Esophagus muscularis mucosa (tissue), 3 donors: Measurements from ENCODE around the gene ABCD3.

Source experiments
- POLR2A ChIP-seq: fragments of 450-650 bp; IDR thresholded peaks from one replicate; pipeline ENCODE4 v1.6.1; 2017; ENCODE audit warnings: antibody characterized with exemption, moderate library complexity, mild to moderate bottlenecking, low read depth
- POLR2AphosphoS5 ChIP-seq, 2 donors: sonication (generic); formaldehyde crosslinking; IDR thresholded peaks; one replicate each; pipeline ENCODE4 v1.6.1; 2017; ENCODE audit warnings: antibody characterized with exemption in 2 of 2
- TF ChIP-seq, protein P1 (sequence below), 3 experiments: fragments of 200-600 bp in 2 of 3; fragments of 450-650 bp in 1 of 3; sonication (generic) in 2 of 3; IDR thresholded peaks; one replicate each; pipeline ENCODE4 v1.5.1; 2017 to 2019; ENCODE audit warnings: antibody characterized with exemption in 3 of 3, mild to moderate bottlenecking in 2 of 3, moderate library complexity in 1 of 3

DNA sequence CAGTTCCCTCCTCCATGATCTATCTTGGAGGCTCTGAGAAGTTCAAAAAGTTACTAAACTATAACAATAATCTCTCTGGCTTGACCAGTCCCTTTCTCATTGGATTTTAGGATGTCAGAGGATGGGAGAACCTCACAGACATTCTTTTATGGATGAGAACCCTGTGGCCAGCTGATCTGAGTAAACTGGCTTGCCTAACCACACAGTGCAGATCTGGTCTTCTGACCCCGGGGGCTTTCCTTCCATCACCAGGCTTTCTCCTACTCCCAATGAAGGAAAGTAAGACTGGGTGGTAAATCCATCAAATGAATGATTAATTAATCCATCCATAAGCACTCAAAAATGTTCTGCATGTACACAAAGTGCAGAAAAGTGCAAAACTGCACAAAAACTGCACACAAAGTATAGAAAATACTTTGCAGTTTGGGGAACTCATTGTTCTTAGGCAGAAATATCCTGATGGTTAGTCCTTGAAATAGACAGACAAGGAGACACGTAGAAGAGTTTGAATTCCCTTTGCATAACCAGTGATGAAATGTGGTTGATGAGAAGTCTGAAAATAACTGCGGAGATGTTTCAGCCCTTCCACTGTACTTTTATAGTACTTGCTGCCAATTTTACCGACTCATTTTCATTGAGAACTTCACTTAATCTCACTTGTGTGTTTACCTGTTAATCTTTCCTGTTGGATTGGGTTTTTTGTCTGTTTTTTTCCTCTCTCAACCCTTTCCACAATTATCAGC lies 125.9 kb downstream of the ABCD3 start:
- TF ChIP-seq POLR2AphosphoS5 (IDR thresholded peaks at IDR 0.05) (no peak), POLR2A (no peak)
- TF ChIP-seq, protein P1, sequence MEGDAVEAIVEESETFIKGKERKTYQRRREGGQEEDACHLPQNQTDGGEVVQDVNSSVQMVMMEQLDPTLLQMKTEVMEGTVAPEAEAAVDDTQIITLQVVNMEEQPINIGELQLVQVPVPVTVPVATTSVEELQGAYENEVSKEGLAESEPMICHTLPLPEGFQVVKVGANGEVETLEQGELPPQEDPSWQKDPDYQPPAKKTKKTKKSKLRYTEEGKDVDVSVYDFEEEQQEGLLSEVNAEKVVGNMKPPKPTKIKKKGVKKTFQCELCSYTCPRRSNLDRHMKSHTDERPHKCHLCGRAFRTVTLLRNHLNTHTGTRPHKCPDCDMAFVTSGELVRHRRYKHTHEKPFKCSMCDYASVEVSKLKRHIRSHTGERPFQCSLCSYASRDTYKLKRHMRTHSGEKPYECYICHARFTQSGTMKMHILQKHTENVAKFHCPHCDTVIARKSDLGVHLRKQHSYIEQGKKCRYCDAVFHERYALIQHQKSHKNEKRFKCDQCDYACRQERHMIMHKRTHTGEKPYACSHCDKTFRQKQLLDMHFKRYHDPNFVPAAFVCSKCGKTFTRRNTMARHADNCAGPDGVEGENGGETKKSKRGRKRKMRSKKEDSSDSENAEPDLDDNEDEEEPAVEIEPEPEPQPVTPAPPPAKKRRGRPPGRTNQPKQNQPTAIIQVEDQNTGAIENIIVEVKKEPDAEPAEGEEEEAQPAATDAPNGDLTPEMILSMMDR (IDR thresholded peaks at IDR 0.05): no peak
